Endothelial cell of umbilical vein (primary cell): Measurements from ENCODE around the gene MDFI.

Experiments used
- GATA2 ChIP-seq: IDR thresholded peaks from 2 replicates; pipeline ENCODE4 v1.7.0; 2011; ENCODE audit warnings: low read depth, mild to moderate bottlenecking, moderate library complexity, mixed read lengths, low read length; ENCODE audit not compliant: insufficient read length, insufficient read depth
- MYC ChIP-seq: IDR thresholded peaks from one replicate; pipeline ENCODE4 v1.6.1; 2011; ENCODE audit warnings: mild to moderate bottlenecking, low read depth, low read length
- TF ChIP-seq, protein P1 (sequence below), 2 donors: IDR thresholded peaks; 1 replicate in 1 of 2; 2 replicates in 1 of 2; pipeline ENCODE4 v1.5.1; 2011; ENCODE audit warnings: low read length in 2 of 2, mild to moderate bottlenecking in 2 of 2, moderate library complexity in 2 of 2, control low read depth in 1 of 2, inconsistent platforms in 1 of 2, low read depth in 1 of 2; ENCODE audit not compliant: insufficient read depth in 1 of 2; ENCODE audit errors: extremely low read depth in 1 of 2

DNA sequence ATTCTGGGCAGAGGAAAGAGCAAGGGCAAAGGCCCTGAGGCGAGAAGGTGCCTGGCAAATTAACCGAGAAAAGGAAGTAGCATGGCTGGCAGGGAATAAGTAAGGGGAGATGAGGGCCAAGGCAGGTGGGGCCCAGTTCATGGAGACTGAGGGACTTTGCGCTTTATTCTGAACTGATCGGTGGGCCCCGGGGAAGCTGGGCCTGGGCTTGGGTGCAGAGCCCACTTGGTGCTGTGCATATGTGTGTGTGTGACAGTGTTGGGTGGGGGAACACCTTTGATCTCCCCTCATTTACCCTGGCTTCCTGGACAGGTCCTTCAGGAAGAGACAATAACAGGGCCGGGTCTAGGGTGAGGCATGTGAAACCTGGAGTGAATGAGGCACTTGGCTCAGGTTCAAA lies 2.9 kb upstream of the MDFI start:
- TF ChIP-seq MYC, result no peak
- no peak for TF ChIP-seq GATA2
- TF ChIP-seq, protein P1, sequence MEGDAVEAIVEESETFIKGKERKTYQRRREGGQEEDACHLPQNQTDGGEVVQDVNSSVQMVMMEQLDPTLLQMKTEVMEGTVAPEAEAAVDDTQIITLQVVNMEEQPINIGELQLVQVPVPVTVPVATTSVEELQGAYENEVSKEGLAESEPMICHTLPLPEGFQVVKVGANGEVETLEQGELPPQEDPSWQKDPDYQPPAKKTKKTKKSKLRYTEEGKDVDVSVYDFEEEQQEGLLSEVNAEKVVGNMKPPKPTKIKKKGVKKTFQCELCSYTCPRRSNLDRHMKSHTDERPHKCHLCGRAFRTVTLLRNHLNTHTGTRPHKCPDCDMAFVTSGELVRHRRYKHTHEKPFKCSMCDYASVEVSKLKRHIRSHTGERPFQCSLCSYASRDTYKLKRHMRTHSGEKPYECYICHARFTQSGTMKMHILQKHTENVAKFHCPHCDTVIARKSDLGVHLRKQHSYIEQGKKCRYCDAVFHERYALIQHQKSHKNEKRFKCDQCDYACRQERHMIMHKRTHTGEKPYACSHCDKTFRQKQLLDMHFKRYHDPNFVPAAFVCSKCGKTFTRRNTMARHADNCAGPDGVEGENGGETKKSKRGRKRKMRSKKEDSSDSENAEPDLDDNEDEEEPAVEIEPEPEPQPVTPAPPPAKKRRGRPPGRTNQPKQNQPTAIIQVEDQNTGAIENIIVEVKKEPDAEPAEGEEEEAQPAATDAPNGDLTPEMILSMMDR (IDR thresholded peaks at IDR 0.05; ENCODE audit: extremely low read depth in 1 of 2, insufficient read depth in 1 of 2, low read depth in 1 of 2, low read length in 2 of 2), result no peak
